Fibroblast of lung (primary cell): ENCODE data around the gene HPSE2. TPM values are rescaled to one million over a fixed set of nuclear protein-coding genes. Genes with fewer than 3 reads are reported as not detected.

Source experiments
- DNase-seq, 2 donors: peaks; one replicate each; pipeline versions ENCODE4 v3.0.0 to v3.0.0-alpha.2; 2010; ENCODE audit warnings: low read depth in 2 of 2
- H2AFZ ChIP-seq: 2 replicates; pipeline ENCODE4 v1.5.1; 2012; ENCODE audit warnings: low read length, control low read depth, inconsistent platforms
- H3K27ac ChIP-seq: 2 replicates; pipeline ENCODE4 v1.5.1; 2011; ENCODE audit warnings: low read length, control low read depth; ENCODE audit not compliant: insufficient read depth
- H3K27me3 ChIP-seq: 2 replicates; pipeline ENCODE4 v1.5.1; 2011; ENCODE audit warnings: mild to moderate bottlenecking, low read length; ENCODE audit not compliant: control insufficient read depth, insufficient read depth
- H3K36me3 ChIP-seq: 2 replicates; pipeline ENCODE4 v1.5.1; 2011; ENCODE audit warnings: low read length; ENCODE audit not compliant: control insufficient read depth, insufficient read depth
- H3K4me1 ChIP-seq: 2 replicates; pipeline ENCODE4 v1.5.1; 2011; ENCODE audit warnings: low read length; ENCODE audit not compliant: control insufficient read depth, insufficient read depth; ENCODE audit errors: extremely low read depth
- H3K4me2 ChIP-seq: 2 replicates; pipeline ENCODE4 v1.5.1; 2011; ENCODE audit warnings: low read length, control low read depth; ENCODE audit not compliant: insufficient read depth; ENCODE audit errors: extremely low read depth
- H3K4me3 ChIP-seq, 4 experiments: fragments of 200-600 bp in 1 of 4; sonication (generic) in 1 of 4; replicated peaks in 1 of 4; 2 replicates each; pipeline ENCODE4 v1.5.1; 2011 to 2016; ENCODE audit warnings: low read length in 4 of 4, low read depth in 3 of 4, mild to moderate bottlenecking in 3 of 4, control low read depth in 2 of 4, inconsistent platforms in 1 of 4, mixed read lengths in 1 of 4; ENCODE audit not compliant: insufficient read depth in 1 of 4; ENCODE audit errors: control extremely low read depth in 1 of 4
- H3K79me2 ChIP-seq: 2 replicates; pipeline ENCODE4 v1.5.1; 2012; ENCODE audit warnings: mild to moderate bottlenecking, low read length, inconsistent platforms; ENCODE audit not compliant: control insufficient read depth, insufficient read depth
- H3K9ac ChIP-seq: 2 replicates; pipeline ENCODE4 v1.5.1; 2011; ENCODE audit warnings: mild to moderate bottlenecking, low read length, control low read depth; ENCODE audit not compliant: insufficient read depth
- H3K9me3 ChIP-seq: 2 replicates; pipeline ENCODE4 v1.5.1; 2012; ENCODE audit warnings: low read depth, low read length; ENCODE audit not compliant: control insufficient read depth, insufficient read depth
- H4K20me1 ChIP-seq: 2 replicates; pipeline ENCODE4 v1.5.1; 2011; ENCODE audit warnings: low read length; ENCODE audit not compliant: control insufficient read depth, insufficient read depth; ENCODE audit errors: extremely low read depth
- EZH2 ChIP-seq: IDR thresholded peaks from 2 replicates; pipeline ENCODE4 v1.5.1; 2012; ENCODE audit warnings: low read length, control low read depth, mild to moderate bottlenecking; ENCODE audit errors: missing control alignments
- polyA plus RNA-seq, 2 donors: library from polyadenylated mRNA; depleted of rRNA in 1 of 2; stranded (reverse) in 1 of 2; unstranded in 1 of 2; fragments of >200 nt; gene quantifications; 2 replicates each; pipeline ENCODE4 v1.2.1, GENCODE V29; 2011 to 2012; ENCODE audit warnings: missing spikeins in 1 of 2
- total RNA-seq: library from RNA; depleted of rRNA; stranded (reverse); fragments of >200 nt; gene quantifications from 2 replicates; pipeline ENCODE4 v1.2.1, GENCODE V29; 2014
- TF ChIP-seq, protein P1 (sequence below), 2 donors: IDR thresholded peaks in 1 of 2; conservative IDR thresholded peaks in 1 of 2; 1 replicate in 1 of 2; 2 replicates in 1 of 2; pipeline ENCODE4 v1.5.1; 2011 to 2012; ENCODE audit warnings: low read length in 2 of 2, control low read depth in 1 of 2, inconsistent platforms in 1 of 2, low read depth in 1 of 2, mild to moderate bottlenecking in 1 of 2

Gene HPSE2
- total and polyA plus RNA-seq, 2 donors (not counting 1 experiment from before 2014, with no cell fraction given) = 0.02 to 0.17 TPM

GRCh38 chr10:98950106-98950505 lies 285.5 kb downstream of the HPSE2 start:
- H2AFZ ChIP-seq = no peak overlapping the region
- H3K36me3 ChIP-seq = no peaks in the 10 kb centered on the region
- no peaks in the 10 kb centered on the region for H3K27me3 ChIP-seq
- H3K79me2 ChIP-seq = no peaks in the 10 kb centered on the region
- no peak overlapping the region for H3K27ac ChIP-seq
- no peak for TF ChIP-seq EZH2
- TF ChIP-seq, protein P1, sequence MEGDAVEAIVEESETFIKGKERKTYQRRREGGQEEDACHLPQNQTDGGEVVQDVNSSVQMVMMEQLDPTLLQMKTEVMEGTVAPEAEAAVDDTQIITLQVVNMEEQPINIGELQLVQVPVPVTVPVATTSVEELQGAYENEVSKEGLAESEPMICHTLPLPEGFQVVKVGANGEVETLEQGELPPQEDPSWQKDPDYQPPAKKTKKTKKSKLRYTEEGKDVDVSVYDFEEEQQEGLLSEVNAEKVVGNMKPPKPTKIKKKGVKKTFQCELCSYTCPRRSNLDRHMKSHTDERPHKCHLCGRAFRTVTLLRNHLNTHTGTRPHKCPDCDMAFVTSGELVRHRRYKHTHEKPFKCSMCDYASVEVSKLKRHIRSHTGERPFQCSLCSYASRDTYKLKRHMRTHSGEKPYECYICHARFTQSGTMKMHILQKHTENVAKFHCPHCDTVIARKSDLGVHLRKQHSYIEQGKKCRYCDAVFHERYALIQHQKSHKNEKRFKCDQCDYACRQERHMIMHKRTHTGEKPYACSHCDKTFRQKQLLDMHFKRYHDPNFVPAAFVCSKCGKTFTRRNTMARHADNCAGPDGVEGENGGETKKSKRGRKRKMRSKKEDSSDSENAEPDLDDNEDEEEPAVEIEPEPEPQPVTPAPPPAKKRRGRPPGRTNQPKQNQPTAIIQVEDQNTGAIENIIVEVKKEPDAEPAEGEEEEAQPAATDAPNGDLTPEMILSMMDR (conservative IDR thresholded peaks at IDR 0.05 in 1 of 2, IDR thresholded peaks at IDR 0.05 in 1 of 2; ENCODE audit: low read depth in 1 of 2, low read length in 2 of 2) = no peak
- H3K9ac ChIP-seq = no peak overlapping the region
- DNase-seq = no peak
- no peaks in the 10 kb centered on the region for H3K4me1 ChIP-seq
- no peaks in the 10 kb centered on the region for H4K20me1 ChIP-seq
- no peak overlapping the region for H3K4me2 ChIP-seq
- no peak overlapping the region for H3K4me3 ChIP-seq
- H3K9me3 ChIP-seq = no peaks in the 10 kb centered on the region

DNA sequence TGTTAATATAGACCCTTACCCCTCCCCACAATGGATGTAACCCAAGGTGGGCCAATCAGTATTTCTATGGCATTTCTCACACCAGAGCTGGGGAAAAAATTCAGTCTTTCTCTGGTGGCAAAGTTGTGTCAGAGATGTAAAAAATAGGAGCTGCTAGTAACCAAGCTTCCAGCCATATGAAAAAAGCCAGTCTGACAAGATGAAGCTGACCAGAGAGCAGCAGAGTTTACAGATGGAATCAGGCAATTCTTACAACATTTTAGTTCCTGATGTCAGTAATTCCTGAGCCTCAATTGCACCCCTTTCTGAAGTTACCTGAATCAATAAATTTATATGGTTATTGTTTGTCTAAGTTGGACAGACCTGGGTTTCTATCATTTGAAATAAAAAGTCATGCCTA lies 286.3 kb downstream of the HPSE2 start:
- H3K4me1 ChIP-seq = no peaks in the 10 kb centered on the region
- H3K9me3 ChIP-seq = no peaks in the 10 kb centered on the region
- DNase-seq = no peak
- no peak overlapping the region for H3K27ac ChIP-seq
- H4K20me1 ChIP-seq = no peaks in the 10 kb centered on the region
- H3K36me3 ChIP-seq = no peaks in the 10 kb centered on the region
- H3K27me3 ChIP-seq = no peaks in the 10 kb centered on the region
- no peak overlapping the region for H3K4me3 ChIP-seq
- no peak overlapping the region for H3K9ac ChIP-seq
- TF ChIP-seq, protein P1 (conservative IDR thresholded peaks at IDR 0.05 in 1 of 2, IDR thresholded peaks at IDR 0.05 in 1 of 2; ENCODE audit: low read depth in 1 of 2, low read length in 2 of 2) = no peak
- TF ChIP-seq EZH2 = no peak
- H3K4me2 ChIP-seq = no peak overlapping the region
- no peak overlapping the region for H2AFZ ChIP-seq
- H3K79me2 ChIP-seq = no peaks in the 10 kb centered on the region

DNA sequence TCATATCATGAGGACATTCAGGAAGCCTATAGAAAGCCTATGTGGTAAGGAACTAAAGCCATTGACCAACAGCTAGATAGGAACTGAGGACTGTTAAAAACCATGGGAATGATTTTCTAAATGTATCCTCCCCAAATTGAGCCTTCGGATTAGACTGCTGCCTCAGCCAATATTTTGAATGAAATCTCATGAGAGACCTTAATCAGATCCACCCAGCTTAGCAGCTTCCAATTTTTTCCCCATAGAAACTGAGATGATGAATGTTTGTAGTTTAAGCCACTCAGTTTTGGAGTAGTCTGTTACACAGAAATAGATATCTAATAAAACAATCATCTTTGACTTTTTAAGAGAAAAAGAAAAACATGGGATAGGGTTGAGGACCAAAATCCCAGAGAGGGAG lies 292.0 kb downstream of the HPSE2 start:
- Histone ChIP-seq H3K4me2 (no peak overlapping the region), H4K20me1 (no peaks in the 10 kb centered on the region), H3K4me1 (no peaks in the 10 kb centered on the region), H3K27ac (no peak overlapping the region), H3K79me2 (no peaks in the 10 kb centered on the region), H3K4me3 (no peak overlapping the region), H3K27me3 (no peaks in the 10 kb centered on the region), H3K36me3 (no peaks in the 10 kb centered on the region), H3K9me3 (no peaks in the 10 kb centered on the region), H3K9ac (no peak overlapping the region), H2AFZ (no peak overlapping the region)
- DNase-seq = no peak
- no peak for TF ChIP-seq EZH2
- TF ChIP-seq, protein P1 (conservative IDR thresholded peaks at IDR 0.05 in 1 of 2, IDR thresholded peaks at IDR 0.05 in 1 of 2; ENCODE audit: low read depth in 1 of 2, low read length in 2 of 2) = no peak
